Activated naive CD8-positive, alpha-beta T cell (primary cell): ENCODE measurements around the gene CLBA1.
"Not testable (repeated sequence)": the region's sequence is repeated elsewhere in the genome, so short reads cannot be mapped to it uniquely, and the experiment has no call there.

Source experiments
- H3K27ac Mint-ChIP-seq: one replicate; pipeline ENCODE4 v1.8.0; 2021; ENCODE audit warnings: mixed read lengths
- H3K27me3 Mint-ChIP-seq: one replicate; pipeline ENCODE4 v1.8.0; 2021; ENCODE audit warnings: mixed read lengths
- H3K36me3 Mint-ChIP-seq: one replicate; pipeline ENCODE4 v1.8.0; 2021; ENCODE audit warnings: mixed read lengths
- H3K4me1 Mint-ChIP-seq: one replicate; pipeline ENCODE4 v1.8.0; 2021; ENCODE audit warnings: low read depth, mixed read lengths
- H3K4me3 Mint-ChIP-seq: one replicate; pipeline ENCODE4 v1.8.0; 2021; ENCODE audit warnings: mild to moderate bottlenecking, mixed read lengths
- H3K9me3 Mint-ChIP-seq: one replicate; pipeline ENCODE4 v1.8.0; 2021; ENCODE audit warnings: low read depth, mixed read lengths

The CLBA1 gene

GRCh38 chr14:104944436-104945205 lies 41.0 kb upstream of the CLBA1 start:
- H3K9me3 Mint-ChIP-seq, H3K27ac Mint-ChIP-seq, H3K27me3 Mint-ChIP-seq, H3K36me3 Mint-ChIP-seq, H3K4me1 Mint-ChIP-seq, H3K4me3 Mint-ChIP-seq: not testable (repeated sequence)

GRCh38 chr14:104945266-104945665 lies 40.3 kb upstream of the CLBA1 start:
- not testable (repeated sequence) for H3K4me1 Mint-ChIP-seq, H3K27ac Mint-ChIP-seq, H3K27me3 Mint-ChIP-seq, H3K9me3 Mint-ChIP-seq, H3K4me3 Mint-ChIP-seq, H3K36me3 Mint-ChIP-seq

GRCh38 chr14:104945986-104946965 lies 39.3 kb upstream of the CLBA1 start:
- not testable (repeated sequence) for H3K4me1 Mint-ChIP-seq, H3K36me3 Mint-ChIP-seq, H3K27me3 Mint-ChIP-seq, H3K4me3 Mint-ChIP-seq, H3K9me3 Mint-ChIP-seq, H3K27ac Mint-ChIP-seq

GRCh38 chr14:104947201-104947600 lies 38.4 kb upstream of the CLBA1 start:
- not testable (repeated sequence) for H3K9me3 Mint-ChIP-seq, H3K36me3 Mint-ChIP-seq, H3K27ac Mint-ChIP-seq, H3K4me3 Mint-ChIP-seq, H3K4me1 Mint-ChIP-seq, H3K27me3 Mint-ChIP-seq

DNA sequence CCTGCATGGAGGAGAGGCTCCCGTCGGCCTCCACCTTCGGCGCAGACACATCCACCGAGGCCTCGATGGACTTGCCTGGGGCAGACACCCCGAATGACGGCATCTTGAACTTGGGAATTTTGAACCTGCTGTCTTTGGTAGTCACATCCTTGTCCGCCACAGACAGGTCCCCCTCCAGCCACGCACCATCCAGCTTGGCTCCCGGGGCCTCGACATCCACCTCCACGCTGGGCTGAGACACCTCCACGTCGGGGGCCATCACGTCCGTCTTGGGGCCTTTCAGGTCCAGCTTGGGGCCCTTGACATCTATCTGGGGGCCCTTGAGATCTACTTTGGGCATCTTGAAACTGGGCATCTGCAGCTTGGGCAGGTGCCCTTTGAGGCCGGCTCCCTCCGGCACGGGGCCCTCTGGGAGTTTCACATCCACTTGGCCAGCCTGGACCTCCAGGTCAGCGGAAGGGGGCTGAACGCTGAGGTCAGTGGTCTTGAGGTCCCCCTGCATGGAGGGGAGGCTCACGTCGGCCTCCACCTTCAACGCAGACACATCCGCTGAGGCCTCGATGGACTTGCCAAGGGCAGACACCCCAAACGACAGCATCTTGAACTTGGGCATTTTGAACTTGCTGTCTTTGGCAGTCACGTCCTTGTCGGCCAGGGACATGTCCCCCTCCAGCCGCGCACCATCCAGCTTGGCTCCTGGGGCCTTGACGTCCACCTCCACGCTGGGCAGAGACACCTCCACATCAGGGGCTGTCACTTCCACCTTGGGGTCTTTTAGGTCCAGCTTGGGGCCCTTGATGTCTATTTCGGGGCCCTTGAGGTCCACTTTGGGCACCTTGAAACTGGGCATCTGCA lies 37.5 kb upstream of the CLBA1 start:
- not testable (repeated sequence) for H3K4me1 Mint-ChIP-seq, H3K9me3 Mint-ChIP-seq, H3K27ac Mint-ChIP-seq, H3K36me3 Mint-ChIP-seq, H3K27me3 Mint-ChIP-seq, H3K4me3 Mint-ChIP-seq

DNA sequence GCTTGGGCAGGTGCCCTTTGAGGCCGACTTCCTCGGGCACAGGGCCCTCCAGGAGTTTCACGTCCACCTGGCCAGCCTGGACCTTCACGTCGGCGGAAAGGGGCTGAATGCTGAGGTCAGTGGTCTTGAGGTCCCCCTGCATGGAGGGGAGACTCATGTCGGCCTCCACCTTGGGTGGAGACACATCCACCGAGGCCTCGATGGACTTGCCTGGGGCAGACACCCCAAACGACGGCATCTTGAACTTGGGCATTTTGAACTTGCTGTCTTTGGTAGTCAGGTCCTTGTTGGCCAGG lies 36.9 kb upstream of the CLBA1 start:
- H3K27me3 Mint-ChIP-seq, result no peaks in the 10 kb centered on the region

GRCh38 chr14:104949406-104949955 lies 36.1 kb upstream of the CLBA1 start:
- not testable (repeated sequence) for H3K9me3 Mint-ChIP-seq, H3K36me3 Mint-ChIP-seq, H3K27me3 Mint-ChIP-seq, H3K4me3 Mint-ChIP-seq, H3K4me1 Mint-ChIP-seq, H3K27ac Mint-ChIP-seq

More for the DNA sequence above, 36.9 kb upstream of the CLBA1 start:
- no peaks in the 10 kb centered on the region for H3K36me3 Mint-ChIP-seq
- H3K4me3 Mint-ChIP-seq, result no peak overlapping the region
- H3K4me1 Mint-ChIP-seq, result no peaks in the 10 kb centered on the region
- H3K27ac Mint-ChIP-seq, result no peak overlapping the region
- no peaks in the 10 kb centered on the region for H3K9me3 Mint-ChIP-seq

- Mint-ChIP-seq H3K4me1 (no peaks in the 10 kb centered on the region), H3K27me3 (no peaks in the 10 kb centered on the region), H3K4me3 (no peak overlapping the region), H3K36me3 (no peaks in the 10 kb centered on the region), H3K9me3 (no peaks in the 10 kb centered on the region), H3K27ac (no peak overlapping the region)
These were observed 35.6 kb upstream of the CLBA1 start for GRCh38 chr14:104950021-104950420.

DNA sequence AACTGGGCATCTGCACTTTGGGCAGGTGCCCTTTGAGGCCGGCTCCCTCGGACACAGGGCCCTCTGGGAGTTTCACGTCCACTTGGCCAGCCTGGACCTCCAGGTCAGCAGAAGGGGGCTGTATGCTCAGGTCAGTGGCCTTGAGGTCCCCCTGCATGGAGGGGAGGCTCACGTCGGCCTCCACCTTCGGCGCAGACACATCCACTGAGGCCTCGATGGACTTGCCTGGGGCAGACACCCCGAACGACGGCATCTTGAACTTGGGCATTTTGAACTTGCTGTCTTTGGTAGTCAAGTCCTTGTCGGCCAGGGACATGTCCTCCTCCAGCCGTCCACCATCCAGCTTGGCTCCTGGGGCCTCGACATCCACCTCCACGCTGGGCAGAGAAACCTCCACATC lies 34.9 kb upstream of the CLBA1 start:
- H3K27me3 Mint-ChIP-seq, H3K27ac Mint-ChIP-seq, H3K36me3 Mint-ChIP-seq, H3K4me1 Mint-ChIP-seq, H3K4me3 Mint-ChIP-seq, H3K9me3 Mint-ChIP-seq: not testable (repeated sequence)

DNA sequence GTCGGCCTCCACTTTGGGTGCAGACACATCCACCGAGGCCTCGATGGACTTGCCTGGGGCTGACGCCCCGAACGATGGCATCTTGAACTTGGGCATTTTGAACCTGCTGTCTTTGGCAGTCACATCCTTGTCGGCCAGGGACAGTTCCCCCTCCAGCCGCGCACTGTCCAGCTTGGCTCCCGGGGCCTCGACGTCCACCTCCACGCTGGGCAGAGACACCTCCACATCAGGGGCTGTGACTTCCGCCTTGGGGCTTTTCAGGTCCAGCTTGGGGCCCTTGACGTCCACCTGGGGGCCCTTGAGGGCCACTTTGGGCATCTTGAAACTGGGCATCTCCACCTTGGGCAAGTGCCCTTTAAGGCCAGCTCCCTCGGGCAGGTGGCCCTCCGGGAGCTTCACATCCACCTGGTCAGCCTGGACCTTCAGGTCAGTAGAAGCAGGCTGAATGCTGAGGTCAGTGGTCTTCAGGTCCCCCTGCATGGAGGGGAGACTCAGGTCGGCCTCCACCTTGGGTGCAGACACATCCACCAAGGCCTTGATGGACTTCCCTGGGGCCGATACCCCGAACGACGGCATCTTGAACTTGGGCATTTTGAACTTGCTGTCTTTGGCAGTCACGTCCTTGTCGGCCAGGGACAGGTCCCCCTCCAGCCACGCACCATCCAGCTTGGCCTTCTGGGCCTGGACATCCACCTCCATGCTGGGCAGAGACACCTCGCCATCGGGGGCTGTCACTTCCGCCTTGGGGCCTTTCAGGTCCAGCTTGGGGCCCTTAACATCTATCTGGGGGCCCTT lies 33.5 kb upstream of the CLBA1 start:
- H3K4me1 Mint-ChIP-seq, H3K36me3 Mint-ChIP-seq, H3K27ac Mint-ChIP-seq, H3K27me3 Mint-ChIP-seq, H3K4me3 Mint-ChIP-seq, H3K9me3 Mint-ChIP-seq: not testable (repeated sequence)

GRCh38 chr14:104953097-104953496 lies 32.5 kb upstream of the CLBA1 start:
- Mint-ChIP-seq H3K4me1 (no peaks in the 10 kb centered on the region), H3K9me3 (no peaks in the 10 kb centered on the region), H3K27ac (peak overlapping the region; percentile 43), H3K36me3 (no peaks in the 10 kb centered on the region), H3K4me3 (no peak overlapping the region), H3K27me3 (peaks cover 2% of the 10 kb centered on the region)

- Mint-ChIP-seq H3K36me3 (no peaks in the 10 kb centered on the region), H3K4me1 (no peaks in the 10 kb centered on the region), H3K27ac (no peak overlapping the region), H3K27me3 (peaks cover 2% of the 10 kb centered on the region), H3K4me3 (no peak overlapping the region), H3K9me3 (no peaks in the 10 kb centered on the region)
These were observed 31.5 kb upstream of the CLBA1 start for GRCh38 chr14:104953896-104954656.

DNA sequence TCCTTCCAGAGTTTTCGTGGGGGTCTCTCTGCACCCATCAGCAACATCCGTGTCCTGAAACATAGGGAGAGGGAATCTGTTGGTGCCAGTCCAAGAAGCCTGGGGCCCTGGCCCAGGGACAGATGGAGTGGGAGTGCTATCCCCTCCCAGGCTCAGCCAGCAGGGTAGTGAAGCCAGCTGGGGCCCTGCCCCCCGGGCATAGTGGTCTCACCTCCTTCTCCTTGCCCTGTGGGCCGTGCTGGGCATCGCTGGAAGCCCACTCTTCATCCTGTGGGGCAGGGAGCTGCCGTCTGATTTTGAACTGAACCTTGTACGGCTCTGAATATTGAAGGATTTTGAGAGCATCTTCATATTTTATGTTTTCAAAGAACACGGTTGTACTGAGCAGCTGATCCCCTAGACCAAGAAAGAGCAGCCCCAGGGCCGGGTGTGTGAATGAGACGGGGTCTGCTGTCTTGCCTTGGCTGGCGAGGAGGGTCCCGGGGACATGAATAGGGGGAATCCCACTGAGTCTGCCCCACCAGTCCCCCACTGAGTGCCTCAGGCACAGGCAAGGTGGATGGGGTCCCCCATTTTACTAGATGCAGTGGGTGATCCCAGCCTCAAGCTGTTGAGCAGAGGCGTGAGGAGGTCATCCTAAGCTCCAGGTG lies 30.7 kb upstream of the CLBA1 start:
- peaks cover 2% of the 10 kb centered on the region for H3K27me3 Mint-ChIP-seq
- H3K36me3 Mint-ChIP-seq, result no peaks in the 10 kb centered on the region
- no peaks in the 10 kb centered on the region for H3K4me1 Mint-ChIP-seq
- no peaks in the 10 kb centered on the region for H3K9me3 Mint-ChIP-seq
- no peak overlapping the region for H3K4me3 Mint-ChIP-seq
- no peak overlapping the region for H3K27ac Mint-ChIP-seq
